A549 (cell line): Measurements from ENCODE around the gene ZNF292.

Experiments used
- BHLHE40 ChIP-seq: IDR thresholded peaks from 2 replicates; pipeline ENCODE4 v1.6.1; 2012; ENCODE audit warnings: low read depth, low read length, inconsistent platforms
- CHD2 ChIP-seq: fragments of 150-350 bp; IDR thresholded peaks from 2 replicates; pipeline ENCODE4 v1.6.1; 2014; ENCODE audit warnings: low read length; ENCODE audit not compliant: partially characterized antibody
- CTCF ChIP-seq: fragments of >200 bp; sonication (Bioruptor Twin); formaldehyde crosslinking; IDR thresholded peaks from 3 replicates; pipeline ENCODE4 v1.5.1; 2016
- E2F6 ChIP-seq: IDR thresholded peaks from 2 replicates; pipeline ENCODE4 v1.6.1; 2012; ENCODE audit warnings: low read depth, borderline replicate concordance
- ELK1 ChIP-seq: fragments of 150-350 bp; IDR thresholded peaks from 2 replicates; pipeline ENCODE4 v1.6.1; 2014; ENCODE audit warnings: low read depth, mild to moderate bottlenecking, low read length
- EP300 ChIP-seq, 2 experiments: fragments of >200 bp; sonication (Bioruptor Twin); formaldehyde crosslinking; IDR thresholded peaks; 2 replicates in 1 of 2; 3 replicates in 1 of 2; pipeline ENCODE4 v1.6.1; 2016 to 2017
- ESRRA ChIP-seq: fragments of 150-350 bp; IDR thresholded peaks from 2 replicates; pipeline ENCODE4 v1.6.1; 2014; ENCODE audit warnings: mild to moderate bottlenecking, low read length, borderline replicate concordance
- HOXB13 ChIP-seq: fragments of 250-450 bp; sonication (Bioruptor Pico); IDR thresholded peaks from 2 replicates; pipeline ENCODE4 v1.5.0; 2020; ENCODE audit warnings: low read depth, mild to moderate bottlenecking, moderate library complexity
- HOXB5 ChIP-seq: fragments of 250-450 bp; sonication (Bioruptor Pico); IDR thresholded peaks from 2 replicates; pipeline ENCODE4 v1.5.0; 2020; ENCODE audit warnings: mild to moderate bottlenecking, moderate library complexity
- MYC ChIP-seq: IDR thresholded peaks from 2 replicates; pipeline ENCODE4 v1.6.1; 2012; ENCODE audit warnings: mild to moderate bottlenecking, inconsistent platforms, low read length, improper control_type of control experiment, borderline replicate concordance
- PHF8 ChIP-seq: fragments of 200-600 bp; sonication (generic); IDR thresholded peaks from 2 replicates; pipeline ENCODE4 v1.6.1; 2016; ENCODE audit warnings: low read depth, mild to moderate bottlenecking, antibody characterized with exemption, moderate library complexity, borderline replicate concordance
- POLR2AphosphoS2 ChIP-seq: conservative IDR thresholded peaks from 2 replicates; pipeline ENCODE4 v1.6.1; 2012; ENCODE audit warnings: low read length, improper control_type of control experiment, inconsistent platforms
- REST ChIP-seq: fragments of 200-600 bp; sonication (generic); IDR thresholded peaks from 2 replicates; pipeline ENCODE4 v1.6.1; 2016; ENCODE audit warnings: antibody characterized with exemption, mild to moderate bottlenecking, moderate library complexity
- RNF2 ChIP-seq: fragments of 200-600 bp; sonication (generic); IDR thresholded peaks from 2 replicates; pipeline ENCODE4 v1.6.1; 2016; ENCODE audit warnings: low read depth, mild to moderate bottlenecking, antibody characterized with exemption, moderate library complexity, borderline replicate concordance

- no peak for TF ChIP-seq CHD2
- TF ChIP-seq HOXB13 (CRISPR knock-in tag), result no peak
- TF ChIP-seq REST, result no peak
- TF ChIP-seq CTCF, result no peak
- no peak for TF ChIP-seq ESRRA
- TF ChIP-seq BHLHE40, result no peak
- TF ChIP-seq ELK1, result no peak
- no peak for TF ChIP-seq RNF2
- no peak for TF ChIP-seq HOXB5 (CRISPR knock-in tag)
- TF ChIP-seq POLR2AphosphoS2, result no peak
- no peak for TF ChIP-seq E2F6
- TF ChIP-seq PHF8, result no peak
- no peak for TF ChIP-seq MYC
- TF ChIP-seq EP300 (IDR thresholded peaks at IDR 0.05), result no peak
Measured at GRCh38 chr6:87225511-87225910, 70.1 kb downstream of the ZNF292 start.
